Lower leg skin (tissue), 4 donors: ENCODE data around the gene CENPX. TPM values are rescaled to one million over a fixed set of nuclear protein-coding genes. Genes with fewer than 3 reads are reported as not detected.

Experiments used
- DNase-seq, 2 donors: peaks; one replicate each; pipeline ENCODE4 v3.0.0-alpha.2; 2019; ENCODE audit warnings: low spot score in 2 of 2
- H3K4me3 ChIP-seq: fragments of 200-600 bp; sonication (generic); 2 replicates; pipeline ENCODE4 v1.5.1; 2017; ENCODE audit warnings: mild to moderate bottlenecking, low read depth; ENCODE audit not compliant: poor library complexity, severe bottlenecking
- CTCF ChIP-seq, 3 donors: fragments of 450-650 bp; IDR thresholded peaks; one replicate each; pipeline ENCODE4 v1.5.1; 2016; ENCODE audit warnings: antibody characterized with exemption in 3 of 3, mild to moderate bottlenecking in 3 of 3, moderate library complexity in 2 of 3
- POLR2A ChIP-seq, 2 donors: fragments of 450-650 bp; IDR thresholded peaks; one replicate each; pipeline ENCODE4 v1.6.1; 2016 to 2017; ENCODE audit warnings: antibody characterized with exemption in 2 of 2, mild to moderate bottlenecking in 1 of 2, moderate library complexity in 1 of 2
- WGBS, 2 donors: methylation state at CpG; one replicate each; pipeline ENCODE4 v1.1.5; 2018; 5-methylcytosine and 5-hydroxymethylcytosine counted together
- intact Hi-C: fragments of 100-400 bp; cut with DNase I; formaldehyde crosslinking; loops from one replicate; pipeline ENCODE4 v1.15.0; 2023; ENCODE audit warnings: low total_unique reads
- total RNA-seq, 4 donors: library from RNA; depleted of rRNA; stranded (reverse); fragments of >200 nt; gene quantifications; one replicate each; pipeline ENCODE4 v1.1.0, GENCODE V29; 2016

The CENPX gene
- total RNA-seq, 4 donors from 2014 or later: 64.8 to 79.7 (median 71.2) TPM

DNA sequence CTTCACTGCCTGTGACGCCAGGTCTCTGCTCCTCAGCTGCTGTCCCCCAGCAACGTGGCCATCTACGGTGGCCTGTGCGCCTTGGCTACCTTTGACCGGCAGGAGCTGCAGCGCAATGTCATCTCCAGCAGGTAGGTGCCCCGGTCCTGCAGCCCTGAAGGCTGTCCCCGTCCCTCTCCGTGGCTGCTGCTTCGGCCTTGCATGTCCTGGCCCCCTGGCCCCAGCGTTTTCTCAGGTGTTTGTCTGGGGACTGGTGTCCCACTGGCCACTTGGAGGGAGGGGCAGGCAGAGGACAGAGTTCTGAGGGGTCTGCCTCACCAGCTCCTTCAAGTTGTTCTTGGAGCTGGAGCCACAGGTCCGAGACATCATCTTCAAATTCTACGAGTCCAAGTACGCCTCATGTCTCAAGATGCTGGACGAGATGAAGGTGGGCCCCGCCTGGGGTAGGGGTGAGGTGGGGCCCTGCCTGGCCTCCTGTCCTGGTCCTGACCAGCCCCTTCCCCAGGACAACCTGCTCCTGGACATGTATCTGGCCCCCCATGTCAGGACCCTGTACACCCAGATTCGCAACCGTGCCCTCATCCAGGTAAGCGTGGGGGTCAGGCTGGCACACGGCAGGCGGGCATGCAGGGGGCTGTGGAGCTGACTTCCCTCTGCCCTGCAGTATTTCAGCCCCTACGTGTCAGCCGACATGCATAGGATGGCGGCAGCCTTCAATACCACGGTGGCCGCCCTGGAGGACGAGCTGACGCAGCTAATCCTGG is 33.5 kb upstream of the CENPX start:
- DNase-seq: no peak
- WGBS, 2 donors: 89 to 92% methylated on average over 24 to 25 of the region's 28 CpGs
- no peak overlapping the region for H3K4me3 ChIP-seq
- TF ChIP-seq POLR2A (IDR thresholded peaks at IDR 0.05): no peak
- no peak for TF ChIP-seq CTCF (IDR thresholded peaks at IDR 0.05)
- intact Hi-C loops: no loop called here

DNA sequence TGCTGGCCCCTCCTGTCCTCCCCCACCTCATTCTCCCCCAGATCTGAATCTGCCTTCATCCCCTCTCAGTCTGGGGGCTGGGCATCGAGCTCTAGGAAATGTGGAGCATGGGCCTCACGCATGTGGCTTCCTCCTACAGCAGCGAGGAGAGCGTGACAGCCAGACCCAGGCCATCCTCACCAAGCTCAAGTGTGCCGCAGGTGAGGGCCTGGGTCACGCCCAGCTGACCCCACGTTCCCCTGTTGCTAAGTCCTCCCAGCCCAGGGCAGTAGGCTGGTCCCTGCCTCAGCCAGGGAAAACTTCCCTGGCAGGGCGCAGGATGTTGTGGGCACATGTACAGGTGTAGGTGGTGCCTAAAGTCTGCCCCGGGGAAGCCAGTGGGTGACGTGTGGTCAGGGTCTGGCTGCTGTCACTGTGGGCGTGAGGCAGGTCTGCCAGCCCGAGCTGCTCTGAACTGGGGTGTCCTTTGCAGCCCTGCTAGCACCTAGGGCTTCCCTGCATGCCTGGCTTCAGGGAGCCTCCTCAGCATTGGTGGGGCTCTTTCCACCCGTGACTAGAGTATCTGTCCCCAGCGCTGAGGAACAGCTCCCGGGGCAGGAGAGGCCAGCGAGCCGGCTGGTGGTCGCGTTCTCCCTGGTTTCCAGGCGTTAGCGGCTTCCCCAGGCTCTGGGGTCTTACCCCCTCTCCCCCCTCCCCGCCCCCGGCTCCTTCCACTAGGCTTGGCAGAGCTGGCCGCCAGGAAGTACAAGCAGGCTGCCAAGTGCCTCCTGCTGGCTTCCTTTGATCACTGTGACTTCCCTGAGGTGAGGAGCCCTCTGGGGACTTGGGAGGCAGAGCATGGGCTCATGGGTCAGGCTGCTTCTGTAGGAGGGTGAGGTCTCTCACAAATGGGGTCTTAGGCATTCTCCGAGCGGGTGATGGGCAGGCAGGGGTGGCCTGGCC is 32.6 kb upstream of the CENPX start:
- WGBS, 2 donors: 82 to 87% methylated on average over 20 to 23 of the region's 26 CpGs
- H3K4me3 ChIP-seq: no peak overlapping the region
- no peak for TF ChIP-seq CTCF (IDR thresholded peaks at IDR 0.05)
- TF ChIP-seq POLR2A (IDR thresholded peaks at IDR 0.05): no peak
- DNase-seq: no peak
- intact Hi-C loops: no loop called here

DNA sequence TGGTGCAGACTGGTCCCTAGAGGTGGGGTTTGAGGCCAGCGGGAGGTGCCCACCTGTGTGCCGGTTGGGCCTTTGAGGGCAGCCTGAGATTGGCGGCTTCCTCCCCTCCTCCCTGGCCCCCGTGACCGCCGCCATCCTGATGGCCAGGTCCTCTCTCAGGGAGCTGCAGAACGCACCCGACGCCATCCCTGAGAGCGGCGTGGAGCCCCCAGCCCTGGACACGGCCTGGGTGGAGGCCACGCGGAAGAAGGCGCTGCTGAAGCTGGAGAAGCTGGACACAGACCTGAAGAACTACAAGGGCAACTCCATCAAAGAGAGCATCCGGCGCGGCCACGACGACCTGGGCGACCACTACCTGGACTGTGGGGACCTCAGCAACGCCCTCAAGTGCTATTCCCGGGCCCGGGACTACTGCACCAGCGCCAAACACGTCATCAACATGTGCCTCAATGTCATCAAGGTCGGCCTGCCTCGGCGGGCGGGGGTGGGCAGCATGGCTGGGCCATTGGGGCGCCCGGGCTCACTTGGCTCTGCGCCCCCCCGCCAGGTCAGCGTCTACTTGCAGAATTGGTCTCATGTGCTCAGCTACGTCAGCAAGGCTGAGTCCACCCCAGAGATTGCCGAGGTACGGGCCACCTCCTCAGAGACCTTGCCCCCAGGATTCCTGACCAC is 31.8 kb upstream of the CENPX start:
- intact Hi-C loops: no loop called here
- H3K4me3 ChIP-seq: no peak overlapping the region
- no peak for DNase-seq
- 87 to 91% methylated on average over 29 to 33 of the region's 38 CpGs for WGBS, 2 donors
- no peak for TF ChIP-seq CTCF (IDR thresholded peaks at IDR 0.05)
- TF ChIP-seq POLR2A (IDR thresholded peaks at IDR 0.05): no peak

- DNase-seq: no peak
- H3K4me3 ChIP-seq: no peak overlapping the region
- TF ChIP-seq POLR2A (IDR thresholded peaks at IDR 0.05) (no peak), CTCF (IDR thresholded peaks at IDR 0.05) (no peak)
- intact Hi-C loops: no loop called here
- WGBS, 2 donors: 88 to 94% methylated on average over 23 to 28 of the region's 28 CpGs
These were observed 31.0 kb upstream of the CENPX start for GRCh38 chr17:82053556-82054263.

DNA sequence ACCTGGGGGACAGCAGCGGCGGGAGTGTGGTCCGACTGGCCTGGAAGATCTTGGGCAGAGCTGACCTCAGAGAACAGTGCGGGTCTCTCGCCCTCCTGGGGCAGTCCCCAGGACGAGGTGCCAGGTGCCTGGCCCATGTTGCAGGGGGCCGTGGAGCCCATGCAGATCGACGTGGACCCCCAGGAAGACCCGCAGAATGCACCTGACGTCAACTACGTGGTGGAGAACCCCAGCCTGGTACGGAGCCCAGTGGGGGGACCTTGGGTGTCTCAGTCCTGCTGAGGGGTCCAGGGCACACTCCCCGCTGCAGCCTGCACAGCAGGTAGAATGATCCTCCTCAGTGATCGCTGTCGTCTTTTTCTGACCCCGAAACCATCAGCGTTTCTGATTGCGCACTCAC is 30.5 kb upstream of the CENPX start:
- WGBS, 2 donors: 89 to 90% methylated on average over 19 of the region's 19 CpGs
- DNase-seq: no peak
- TF ChIP-seq CTCF (IDR thresholded peaks at IDR 0.05) (no peak), POLR2A (IDR thresholded peaks at IDR 0.05) (no peak)
- intact Hi-C loops: no loop called here
- H3K4me3 ChIP-seq: no peak overlapping the region
